ENCODE results near the gene MICAL2. TPM values are rescaled to one million over a fixed set of nuclear protein-coding genes. Genes with fewer than 3 reads are reported as not detected.

Gene MICAL2
- polyA plus RNA-seq, 2 of the 4 experiments (the other 2 are of a cell fraction), result 39.8 to 42.1 TPM

DNA sequence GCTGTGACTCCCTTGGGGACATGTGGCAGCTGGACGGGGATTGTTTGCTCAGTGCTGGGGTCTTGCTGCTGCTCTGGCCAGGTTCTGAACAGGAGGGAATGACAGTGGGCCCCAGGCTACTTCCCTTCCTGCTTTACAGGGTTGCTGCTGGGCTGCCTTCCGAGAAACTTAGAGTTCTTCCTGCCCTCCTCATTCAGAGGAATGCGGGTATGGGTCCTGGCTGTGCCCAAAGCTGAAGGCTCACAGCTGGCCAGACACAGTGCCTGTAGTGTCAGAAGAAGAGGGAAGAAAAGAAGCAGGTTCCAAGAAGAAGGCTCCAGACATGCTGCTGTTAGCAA is 158.7 kb downstream of the MICAL2 start:
- ChIA-PET CTCF (interaction anchor here (0.6 to 1.5 kb wide), 6 partner anchors 13 to 422 kb away, joined by 3 to 5 read pairs (median 4); no protein-coding TSS in a partner anchor), POLR2A (no interaction called here)
- TF ChIP-seq CBX8 (IDR thresholded peaks at IDR 0.05), result no peak
- TF ChIP-seq CEBPB (IDR thresholded peaks at IDR 0.05), result no peak
- no peak for TF ChIP-seq E2F6 (IDR thresholded peaks at IDR 0.05; ENCODE audit: borderline replicate concordance, low read depth)
- TF ChIP-seq, protein P1, sequence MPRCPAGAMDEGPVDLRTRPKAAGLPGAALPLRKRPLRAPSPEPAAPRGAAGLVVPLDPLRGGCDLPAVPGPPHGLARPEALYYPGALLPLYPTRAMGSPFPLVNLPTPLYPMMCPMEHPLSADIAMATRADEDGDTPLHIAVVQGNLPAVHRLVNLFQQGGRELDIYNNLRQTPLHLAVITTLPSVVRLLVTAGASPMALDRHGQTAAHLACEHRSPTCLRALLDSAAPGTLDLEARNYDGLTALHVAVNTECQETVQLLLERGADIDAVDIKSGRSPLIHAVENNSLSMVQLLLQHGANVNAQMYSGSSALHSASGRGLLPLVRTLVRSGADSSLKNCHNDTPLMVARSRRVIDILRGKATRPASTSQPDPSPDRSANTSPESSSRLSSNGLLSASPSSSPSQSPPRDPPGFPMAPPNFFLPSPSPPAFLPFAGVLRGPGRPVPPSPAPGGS (IDR thresholded peaks at IDR 0.05), result no peak
- no peak for TF ChIP-seq ZC3H11A (IDR thresholded peaks at IDR 0.05)
- TF ChIP-seq, protein P2, sequence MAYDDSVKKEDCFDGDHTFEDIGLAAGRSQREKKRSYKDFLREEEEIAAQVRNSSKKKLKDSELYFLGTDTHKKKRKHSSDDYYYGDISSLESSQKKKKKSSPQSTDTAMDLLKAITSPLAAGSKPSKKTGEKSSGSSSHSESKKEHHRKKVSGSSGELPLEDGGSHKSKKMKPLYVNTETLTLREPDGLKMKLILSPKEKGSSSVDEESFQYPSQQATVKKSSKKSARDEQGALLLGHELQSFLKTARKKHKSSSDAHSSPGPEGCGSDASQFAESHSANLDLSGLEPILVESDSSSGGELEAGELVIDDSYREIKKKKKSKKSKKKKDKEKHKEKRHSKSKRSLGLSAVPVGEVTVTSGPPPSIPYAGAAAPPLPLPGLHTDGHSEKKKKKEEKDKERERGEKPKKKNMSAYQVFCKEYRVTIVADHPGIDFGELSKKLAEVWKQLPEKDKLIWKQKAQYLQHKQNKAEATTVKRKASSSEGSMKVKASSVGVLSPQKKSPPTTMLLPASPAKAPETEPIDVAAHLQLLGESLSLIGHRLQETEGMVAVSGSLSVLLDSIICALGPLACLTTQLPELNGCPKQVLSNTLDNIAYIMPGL (CRISPR knock-in tag; IDR thresholded peaks at IDR 0.05; ENCODE audit: borderline replicate concordance), result no peak
- no peak for DNase-seq (ENCODE audit: low read depth in 1 of 2, low spot score in 1 of 2)
- Histone ChIP-seq H3K4me2 (no peak overlapping the region), H3K9me3 (no peaks in the 10 kb centered on the region), H3K4me3 (no peak overlapping the region), H3K4me1 (peaks cover 14% of the 10 kb centered on the region; the same call in 2 of the 3 replicates), H3K27ac (peak overlapping the region in 1 of 2 experiments; percentile 63; a peak in 2 of 6 replicates)
- FAIRE-seq, result no peak
- ATAC-seq, result peak in 1 of 2 experiments; percentile 11; a peak in 2 of 6 replicates
- 74% methylated on average over 3 of the region's 3 CpGs for WGBS (ENCODE audit: missing lambda C conversion rate)

DNA sequence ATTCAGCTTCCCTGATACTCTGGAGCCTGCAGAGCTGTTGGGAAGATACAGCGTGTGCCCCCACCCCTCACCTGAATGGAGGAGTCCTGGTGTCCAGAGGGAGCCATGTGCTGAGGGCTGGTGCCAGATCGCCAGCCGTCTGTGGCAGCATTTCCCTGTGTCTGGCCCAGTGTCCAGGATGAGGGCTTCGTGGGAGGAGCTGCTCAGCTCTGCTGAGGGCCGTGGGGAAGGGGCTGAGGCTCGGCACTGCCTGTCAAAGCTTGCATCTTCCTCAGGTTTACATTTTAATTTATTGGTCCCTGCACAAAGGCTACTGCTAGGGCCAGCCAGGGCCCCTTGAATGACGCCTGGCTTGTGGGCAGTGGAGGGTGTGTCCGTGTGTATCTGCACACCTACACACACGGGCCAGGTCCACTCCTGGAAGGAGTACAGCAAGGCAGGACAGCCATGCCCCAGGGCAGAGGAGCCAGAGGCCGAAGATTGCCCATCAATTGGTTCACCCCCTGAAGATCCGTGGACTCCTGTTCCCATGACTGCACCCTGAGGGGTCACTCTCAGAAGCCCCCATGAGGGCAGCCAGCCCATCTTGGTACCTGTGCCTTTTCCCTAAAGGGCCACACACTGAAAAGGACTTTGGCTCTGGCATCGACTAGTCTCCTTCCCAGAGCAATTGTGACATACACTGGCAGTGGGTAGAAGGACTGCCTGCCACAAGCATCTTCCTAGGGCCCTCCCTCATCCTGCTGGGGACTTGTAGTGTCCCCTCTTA is 159.2 kb downstream of the MICAL2 start:
- Histone ChIP-seq H3K27ac (peak overlapping the region in 1 of 2 experiments; percentile 63; a peak in 3 of 6 replicates), H3K4me3 (no peak overlapping the region), H3K4me1 (peaks cover 14% of the 10 kb centered on the region; the same call in 2 of the 3 replicates), H3K4me2 (no peak overlapping the region), H3K9me3 (no peaks in the 10 kb centered on the region)
- ChIA-PET POLR2A (interaction anchor here (0.7 kb wide), 1 partner anchor 60 kb away, joined by 3 read pairs; no protein-coding TSS in a partner anchor), CTCF (interaction anchor here (0.6 to 23.8 kb wide), 9 partner anchors 12 to 422 kb away, joined by 3 to 664 read pairs (median 3); no protein-coding TSS in a partner anchor)
- ATAC-seq (peak in 1 of 2 experiments; percentile 28; a peak in 2 of 6 replicates), FAIRE-seq (no peak), DNase-seq (ENCODE audit: low read depth in 1 of 2, low spot score in 1 of 2) (no peak)
- WGBS (ENCODE audit: missing lambda C conversion rate), result 82% methylated on average over 9 of the region's 12 CpGs
- TF ChIP-seq, protein P3, sequence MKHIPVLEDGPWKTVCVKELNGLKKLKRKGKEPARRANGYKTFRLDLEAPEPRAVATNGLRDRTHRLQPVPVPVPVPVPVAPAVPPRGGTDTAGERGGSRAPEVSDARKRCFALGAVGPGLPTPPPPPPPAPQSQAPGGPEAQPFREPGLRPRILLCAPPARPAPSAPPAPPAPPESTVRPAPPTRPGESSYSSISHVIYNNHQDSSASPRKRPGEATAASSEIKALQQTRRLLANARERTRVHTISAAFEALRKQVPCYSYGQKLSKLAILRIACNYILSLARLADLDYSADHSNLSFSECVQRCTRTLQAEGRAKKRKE (CRISPR knock-in tag; IDR thresholded peaks at IDR 0.05; ENCODE audit: low read depth), result no peak
- TF ChIP-seq POLR2AphosphoS2 (conservative IDR thresholded peaks at IDR 0.05; ENCODE audit: low read length) (no peak), PHF8 (IDR thresholded peaks at IDR 0.05; ENCODE audit: borderline replicate concordance, low read depth) (no peak), NPAS2 (CRISPR knock-in tag; IDR thresholded peaks at IDR 0.05; ENCODE audit: borderline replicate concordance) (no peak), ZSCAN20 (CRISPR knock-in tag; IDR thresholded peaks at IDR 0.05) (no peak), MAX (IDR thresholded peaks at IDR 0.05) (no peak), NR3C1 (IDR thresholded peaks at IDR 0.05) (no peak)

DNA sequence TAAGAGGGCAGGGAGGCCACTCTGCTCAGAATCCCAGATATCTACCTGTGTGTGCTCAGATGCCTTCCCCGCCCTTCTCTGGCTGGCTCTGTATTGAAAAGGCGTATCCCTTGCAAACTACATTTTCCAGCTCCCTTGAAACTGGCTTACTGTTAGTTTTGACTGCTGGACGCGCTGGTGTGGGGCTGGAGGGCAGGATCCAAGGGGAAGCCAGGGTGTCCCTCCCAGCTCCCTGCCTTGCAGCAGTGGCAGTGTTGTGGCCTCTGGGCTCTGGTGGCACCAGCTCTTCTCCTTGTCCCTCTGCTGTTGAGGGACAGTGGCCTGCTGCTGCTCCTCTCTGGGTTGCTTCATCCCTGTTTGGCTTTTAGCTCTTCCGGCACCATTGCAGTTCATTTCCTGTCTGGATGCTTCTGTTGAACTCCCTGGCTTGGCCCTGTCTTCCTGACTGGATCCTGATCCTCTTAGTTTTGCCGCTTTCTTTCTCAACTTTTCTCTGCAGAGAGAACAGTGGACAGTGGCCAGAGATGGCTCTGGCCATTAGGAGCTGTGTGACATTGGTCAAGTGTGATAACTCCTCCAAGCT is 159.9 kb downstream of the MICAL2 start:
- POLR2A ChIA-PET, result interaction anchor here (0.7 kb wide), 1 partner anchor 60 kb away, joined by 3 read pairs; no protein-coding TSS in a partner anchor
- CTCF ChIA-PET, result interaction anchor here (0.8 to 23.8 kb wide), 5 partner anchors 11 to 217 kb away, joined by 3 to 664 read pairs (median 3); no protein-coding TSS in a partner anchor
- H3K27ac ChIP-seq, result peak overlapping the region in 1 of 2 experiments; percentile 63; a peak in 2 of 6 replicates
- DNase-seq (ENCODE audit: low read depth in 1 of 2, low spot score in 1 of 2), result no peak
- FAIRE-seq, result no peak
- peak in 1 of 2 experiments; percentile 15; a peak in 1 of 6 replicates for ATAC-seq
- peaks cover 14% of the 10 kb centered on the region; the same call in 2 of the 3 replicates for H3K4me1 ChIP-seq
- WGBS (ENCODE audit: missing lambda C conversion rate), result 97% methylated on average over 5 of the region's 6 CpGs
- no peaks in the 10 kb centered on the region for H3K9me3 ChIP-seq
- no peak for TF ChIP-seq CEBPB (IDR thresholded peaks at IDR 0.05)
- TF ChIP-seq TP53 (CRISPR knock-in tag; IDR thresholded peaks at IDR 0.05), result no peak
- TF ChIP-seq EP300 (IDR thresholded peaks at IDR 0.05), result no peak
- TF ChIP-seq MAX (IDR thresholded peaks at IDR 0.05), result no peak
- TF ChIP-seq POLR2A (IDR thresholded peaks at IDR 0.05; ENCODE audit: low read length), result no peak
- TF ChIP-seq, protein P4, sequence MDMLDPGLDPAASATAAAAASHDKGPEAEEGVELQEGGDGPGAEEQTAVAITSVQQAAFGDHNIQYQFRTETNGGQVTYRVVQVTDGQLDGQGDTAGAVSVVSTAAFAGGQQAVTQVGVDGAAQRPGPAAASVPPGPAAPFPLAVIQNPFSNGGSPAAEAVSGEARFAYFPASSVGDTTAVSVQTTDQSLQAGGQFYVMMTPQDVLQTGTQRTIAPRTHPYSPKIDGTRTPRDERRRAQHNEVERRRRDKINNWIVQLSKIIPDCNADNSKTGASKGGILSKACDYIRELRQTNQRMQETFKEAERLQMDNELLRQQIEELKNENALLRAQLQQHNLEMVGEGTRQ (IDR thresholded peaks at IDR 0.05), result no peak
- no peak for TF ChIP-seq KDM1A (IDR thresholded peaks at IDR 0.05; ENCODE audit: low read depth)
- TF ChIP-seq ZC3H11A (IDR thresholded peaks at IDR 0.05), result no peak
- no peak for TF ChIP-seq RAD21 (conservative IDR thresholded peaks at IDR 0.05 in 1 of 2, IDR thresholded peaks at IDR 0.05 in 1 of 2)
- TF ChIP-seq BHLHE40 (IDR thresholded peaks at IDR 0.05; ENCODE audit: low read depth, low read length), result no peak
- TF ChIP-seq NFE2L2 (conservative IDR thresholded peaks at IDR 0.05; ENCODE audit: low read length), result no peak
- TF ChIP-seq CHD2 (IDR thresholded peaks at IDR 0.05; ENCODE audit: low read length, partially characterized antibody), result no peak
- TF ChIP-seq HDAC2 (IDR thresholded peaks at IDR 0.05), result no peak
- TF ChIP-seq ESRRA (IDR thresholded peaks at IDR 0.05; ENCODE audit: borderline replicate concordance, low read length), result no peak
- no peak overlapping the region for H3K4me3 ChIP-seq
- no peak overlapping the region for H3K4me2 ChIP-seq

Measured in A549 (cell line).